Gastroesophageal sphincter (tissue), 4 donors: ENCODE data around the gene CLEC4D. TPM values are rescaled to one million over a fixed set of nuclear protein-coding genes. Genes with fewer than 3 reads are reported as not detected.
"Not testable (repeated sequence)": the region's sequence is repeated elsewhere in the genome, so short reads cannot be mapped to it uniquely, and the experiment has no call there.

Source experiments
- ATAC-seq: fragments of 150-250 bp; one replicate; pipeline ENCODE4 v1.9.1; 2016; ENCODE audit warnings: mild to moderate bottlenecking, moderate library complexity
- H3K27ac ChIP-seq, 4 donors: fragments of 200-600 bp; sonication (generic) in 3 of 4; 1 replicate in 3 of 4; 2 replicates in 1 of 4; pipeline ENCODE4 v1.5.1; 2016 to 2019
- H3K27me3 ChIP-seq: fragments of 200-600 bp; sonication (generic); one replicate; pipeline ENCODE4 v1.5.1; 2019
- H3K36me3 ChIP-seq, 2 donors: fragments of 200-600 bp; sonication (generic); one replicate each; pipeline ENCODE4 v1.5.1; 2019; ENCODE audit warnings: control low read depth in 1 of 2
- H3K4me1 ChIP-seq, 3 donors: fragments of 200-600 bp; sonication (generic); 1 replicate in 2 of 3; 2 replicates in 1 of 3; pipeline ENCODE4 v1.5.1; 2016 to 2019; ENCODE audit warnings: control low read depth in 2 of 3
- H3K4me3 ChIP-seq, 2 donors: fragments of 200-600 bp; sonication (generic); one replicate each; pipeline ENCODE4 v1.5.1; 2019; ENCODE audit warnings: mild to moderate bottlenecking in 1 of 2, moderate library complexity in 1 of 2
- H3K9me3 ChIP-seq, 3 donors: fragments of 200-600 bp; sonication (generic); one replicate each; pipeline ENCODE4 v1.5.1; 2017 to 2019; ENCODE audit warnings: control low read depth in 2 of 3
- EP300 ChIP-seq: sonication (generic); formaldehyde crosslinking; IDR thresholded peaks from one replicate; pipeline ENCODE4 v1.6.1; 2017; ENCODE audit warnings: antibody characterized with exemption, mild to moderate bottlenecking
- POLR2A ChIP-seq, 2 donors: fragments of 450-650 bp; IDR thresholded peaks; one replicate each; pipeline ENCODE4 v1.6.1; 2017; ENCODE audit warnings: antibody characterized with exemption in 2 of 2, mild to moderate bottlenecking in 2 of 2, moderate library complexity in 1 of 2
- POLR2AphosphoS5 ChIP-seq: sonication (generic); formaldehyde crosslinking; IDR thresholded peaks from one replicate; pipeline ENCODE4 v1.6.1; 2017; ENCODE audit warnings: antibody characterized with exemption
- WGBS, 2 donors: methylation state at CpG; one replicate each; pipeline ENCODE4 v1.1.5; 2018; ENCODE audit warnings: low coverage in 1 of 2; 5-methylcytosine and 5-hydroxymethylcytosine counted together
- total RNA-seq, 4 donors: library from RNA; depleted of rRNA; stranded (reverse); fragments of >200 nt; gene quantifications; one replicate each; pipeline ENCODE4 v1.1.0, GENCODE V29; 2016
- TF ChIP-seq, protein P1 (sequence below), 4 experiments: fragments of 200-600 bp in 2 of 4; fragments of 450-650 bp in 2 of 4; sonication (generic) in 1 of 4; IDR thresholded peaks; one replicate each; pipeline ENCODE4 v1.5.1; 2017 to 2019; ENCODE audit warnings: antibody characterized with exemption in 4 of 4, mild to moderate bottlenecking in 2 of 4, moderate library complexity in 2 of 4

CLEC4D gene
- total RNA-seq, 4 donors from 2014 or later, result 1.0 to 1.1 TPM; not detected in 2

DNA sequence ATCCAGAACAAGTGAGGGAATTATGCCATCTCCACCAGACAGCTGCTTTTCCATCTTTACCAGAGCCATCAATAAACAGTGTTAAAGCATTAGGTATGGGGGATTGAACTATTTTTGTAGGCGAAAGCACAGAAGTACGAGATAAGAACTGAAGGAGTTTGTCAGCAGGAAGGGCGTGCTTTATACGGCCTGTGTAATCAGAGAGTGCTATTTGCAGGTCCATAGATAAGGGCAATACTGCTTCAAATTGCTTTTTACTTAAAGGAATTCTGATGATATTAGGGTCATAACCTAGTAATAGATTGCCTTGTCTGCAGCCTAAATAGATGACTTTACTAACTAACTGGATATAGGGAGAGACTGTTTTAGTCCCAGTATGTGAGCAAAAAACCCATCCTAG lies 47.7 kb downstream of the CLEC4D start:
- H3K4me3 ChIP-seq, result no peak overlapping the region
- H3K27ac ChIP-seq, result no peak overlapping the region
- ATAC-seq, result no peak
- WGBS, 2 donors, result 29 to 88% methylated on average over 4 of the region's 4 CpGs
- no peaks in the 10 kb centered on the region for H3K4me1 ChIP-seq
- H3K27me3 ChIP-seq, result no peaks in the 10 kb centered on the region
- no peaks in the 10 kb centered on the region for H3K36me3 ChIP-seq
- H3K9me3 ChIP-seq, result peaks cover 0 to 16% (median 0%) of the 10 kb centered on the region in 3 donors
- TF ChIP-seq POLR2AphosphoS5, result no peak
- no peak for TF ChIP-seq EP300
- TF ChIP-seq, protein P1, sequence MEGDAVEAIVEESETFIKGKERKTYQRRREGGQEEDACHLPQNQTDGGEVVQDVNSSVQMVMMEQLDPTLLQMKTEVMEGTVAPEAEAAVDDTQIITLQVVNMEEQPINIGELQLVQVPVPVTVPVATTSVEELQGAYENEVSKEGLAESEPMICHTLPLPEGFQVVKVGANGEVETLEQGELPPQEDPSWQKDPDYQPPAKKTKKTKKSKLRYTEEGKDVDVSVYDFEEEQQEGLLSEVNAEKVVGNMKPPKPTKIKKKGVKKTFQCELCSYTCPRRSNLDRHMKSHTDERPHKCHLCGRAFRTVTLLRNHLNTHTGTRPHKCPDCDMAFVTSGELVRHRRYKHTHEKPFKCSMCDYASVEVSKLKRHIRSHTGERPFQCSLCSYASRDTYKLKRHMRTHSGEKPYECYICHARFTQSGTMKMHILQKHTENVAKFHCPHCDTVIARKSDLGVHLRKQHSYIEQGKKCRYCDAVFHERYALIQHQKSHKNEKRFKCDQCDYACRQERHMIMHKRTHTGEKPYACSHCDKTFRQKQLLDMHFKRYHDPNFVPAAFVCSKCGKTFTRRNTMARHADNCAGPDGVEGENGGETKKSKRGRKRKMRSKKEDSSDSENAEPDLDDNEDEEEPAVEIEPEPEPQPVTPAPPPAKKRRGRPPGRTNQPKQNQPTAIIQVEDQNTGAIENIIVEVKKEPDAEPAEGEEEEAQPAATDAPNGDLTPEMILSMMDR (IDR thresholded peaks at IDR 0.05), result no peak
- TF ChIP-seq POLR2A (IDR thresholded peaks at IDR 0.05), result no peak

DNA sequence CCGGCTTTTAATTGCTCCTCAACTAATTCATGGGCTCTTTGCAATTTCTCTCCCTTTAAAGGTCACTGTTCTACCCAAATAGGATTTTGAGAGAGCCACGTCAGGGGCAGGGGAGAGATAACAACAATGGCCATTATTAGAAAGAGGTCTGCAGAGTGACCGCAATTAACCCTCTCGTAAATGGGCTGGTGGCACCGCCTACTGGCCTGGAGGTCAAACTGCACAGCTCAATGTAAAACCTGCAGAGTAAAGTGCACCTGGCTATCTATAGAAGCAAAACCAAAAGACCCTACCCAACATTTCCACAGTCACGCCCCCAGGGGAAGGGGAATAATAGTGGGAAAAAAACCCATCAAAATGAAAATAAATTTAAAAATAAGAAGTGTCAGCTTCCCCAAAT lies 49.0 kb downstream of the CLEC4D start:
- no peaks in the 10 kb centered on the region for H3K36me3 ChIP-seq
- TF ChIP-seq POLR2AphosphoS5, result no peak
- TF ChIP-seq EP300, result no peak
- TF ChIP-seq POLR2A (IDR thresholded peaks at IDR 0.05), result no peak
- TF ChIP-seq, protein P1 (IDR thresholded peaks at IDR 0.05), result no peak
- no peaks in the 10 kb centered on the region for H3K27me3 ChIP-seq
- no peak overlapping the region for H3K4me3 ChIP-seq
- H3K4me1 ChIP-seq, result no peaks in the 10 kb centered on the region
- no peak for ATAC-seq
- WGBS, 2 donors, result 94 to 96% methylated on average over 6 of the region's 6 CpGs
- no peak overlapping the region for H3K27ac ChIP-seq
- H3K9me3 ChIP-seq, result peaks cover 0 to 19% (median 0%) of the 10 kb centered on the region in 3 donors

DNA sequence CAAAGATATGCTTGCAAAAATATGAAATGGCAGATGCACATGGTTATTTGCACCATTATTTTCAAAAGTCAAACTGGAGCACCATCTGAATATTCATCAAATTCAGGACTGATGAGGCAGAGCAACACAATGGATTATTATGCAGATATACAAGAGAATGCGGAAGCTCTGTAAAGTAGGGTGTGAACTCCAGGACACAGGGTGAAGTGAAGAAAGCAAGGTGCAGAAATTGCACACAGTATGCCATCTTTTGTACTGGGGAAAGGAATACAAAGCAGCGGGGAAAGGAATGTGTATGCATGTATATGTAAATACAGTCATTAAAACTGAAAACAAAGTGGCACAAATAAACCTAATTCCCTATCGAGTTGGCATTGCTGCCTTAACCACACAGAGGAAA lies 50.1 kb downstream of the CLEC4D start:
- 48 to 80% methylated on average over 3 of the region's 3 CpGs for WGBS, 2 donors
- ATAC-seq, result no peak
- H3K27me3 ChIP-seq, result no peaks in the 10 kb centered on the region
- H3K4me3 ChIP-seq, result no peak overlapping the region
- H3K9me3 ChIP-seq, result peaks cover 0 to 29% (median 0%) of the 10 kb centered on the region in 3 donors
- no peaks in the 10 kb centered on the region for H3K4me1 ChIP-seq
- H3K36me3 ChIP-seq, result no peaks in the 10 kb centered on the region
- TF ChIP-seq POLR2A (IDR thresholded peaks at IDR 0.05) (no peak), POLR2AphosphoS5 (no peak), EP300 (no peak)
- TF ChIP-seq, protein P1 (IDR thresholded peaks at IDR 0.05), result no peak
- H3K27ac ChIP-seq, result no peak overlapping the region

DNA sequence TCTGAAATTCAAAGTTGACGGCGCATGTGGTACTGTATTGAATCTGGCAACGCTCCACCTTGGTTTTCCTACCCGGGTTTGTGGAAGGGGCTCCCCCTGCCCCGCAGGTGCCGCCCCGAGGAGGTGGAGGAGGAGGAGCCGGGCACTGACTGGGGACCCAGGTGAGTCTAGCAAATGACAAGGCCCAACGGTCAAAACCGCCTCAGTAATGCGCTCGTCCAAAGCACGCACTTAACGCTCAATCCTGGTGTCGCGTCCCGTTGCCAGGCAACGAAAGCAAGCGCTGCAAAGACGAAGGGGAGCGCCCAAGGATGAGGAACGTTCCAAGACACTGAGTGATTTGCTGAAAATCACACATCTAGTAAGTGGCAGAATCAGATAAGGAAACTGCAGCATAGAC lies 51.4 kb downstream of the CLEC4D start:
- Histone ChIP-seq H3K27me3 (no peaks in the 10 kb centered on the region), H3K9me3 (peaks cover 0 to 29% (median 0%) of the 10 kb centered on the region in 3 donors), H3K4me3 (no peak overlapping the region), H3K27ac (no peak overlapping the region), H3K36me3 (no peaks in the 10 kb centered on the region), H3K4me1 (no peaks in the 10 kb centered on the region)
- WGBS, 2 donors, result 40 to 67% methylated on average over 1 to 3 of the region's 22 CpGs
- no peak for ATAC-seq
- TF ChIP-seq POLR2A (IDR thresholded peaks at IDR 0.05) (no peak), EP300 (no peak), POLR2AphosphoS5 (no peak)
- TF ChIP-seq, protein P1 (IDR thresholded peaks at IDR 0.05), result no peak

DNA sequence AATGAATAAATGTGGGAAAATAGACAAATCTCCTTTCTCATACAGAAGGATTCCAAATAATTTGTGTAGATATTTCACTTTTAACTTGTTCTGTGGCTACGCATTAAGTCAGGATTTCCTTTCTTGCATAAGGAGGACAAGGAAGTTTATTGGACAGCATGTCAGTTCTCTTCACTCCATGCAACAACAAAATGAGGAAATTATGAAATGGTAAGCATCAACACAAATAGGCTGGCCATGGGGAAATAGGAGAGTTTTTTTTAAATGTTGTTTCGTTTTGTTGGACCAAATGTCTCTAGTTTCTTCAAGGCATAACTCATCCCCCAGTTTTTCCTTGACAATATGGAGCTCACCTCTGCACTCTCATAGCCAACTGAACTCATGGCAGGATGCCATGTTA lies 52.7 kb downstream of the CLEC4D start:
- not testable (repeated sequence) for H3K27ac ChIP-seq, H3K36me3 ChIP-seq, H3K27me3 ChIP-seq, H3K4me1 ChIP-seq, H3K4me3 ChIP-seq, ATAC-seq
- 69 to 71% methylated on average over 1 to 2 of the region's 2 CpGs for WGBS, 2 donors
- peaks cover 0 to 29% (median 0%) of the 10 kb centered on the region in 3 donors for H3K9me3 ChIP-seq

- TF ChIP-seq, protein P1 (IDR thresholded peaks at IDR 0.05), result no peak
- no peak for TF ChIP-seq POLR2AphosphoS5
- no peak for TF ChIP-seq POLR2A (IDR thresholded peaks at IDR 0.05)
- TF ChIP-seq EP300, result no peak
- ATAC-seq, result no peak
- Histone ChIP-seq H3K27me3 (no peaks in the 10 kb centered on the region), H3K4me3 (no peak overlapping the region), H3K4me1 (no peaks in the 10 kb centered on the region), H3K9me3 (peaks cover 0 to 29% (median 0%) of the 10 kb centered on the region in 3 donors), H3K27ac (no peak overlapping the region), H3K36me3 (no peaks in the 10 kb centered on the region)
Measured at GRCh38 chr12:8566525-8566924, 53.2 kb downstream of the CLEC4D start.
